ENCODE data around the gene AUTS2.

Gene AUTS2

DNA sequence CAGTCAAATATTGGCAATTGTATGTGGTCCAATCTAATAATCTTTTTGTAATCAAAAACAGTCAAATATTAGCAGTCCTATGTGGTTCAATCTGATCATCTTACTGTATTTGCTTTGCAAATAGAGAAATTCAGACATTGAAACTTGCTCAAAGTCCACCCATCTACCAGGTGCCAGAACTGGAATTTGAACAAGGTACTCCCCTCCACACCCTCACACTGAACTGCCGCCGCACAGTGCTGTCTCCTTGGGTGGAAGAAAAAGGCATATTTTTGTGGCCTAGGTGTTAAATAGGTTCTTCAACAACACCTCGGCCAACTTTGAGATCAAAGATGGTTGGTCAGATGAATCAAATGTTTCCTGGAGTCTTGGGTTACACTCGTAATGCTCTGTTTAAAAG, 989.5 kb downstream of the AUTS2 start (continued):
- TF ChIP-seq ZNF157 (tag by site-specific recombination; IDR thresholded peaks at IDR 0.05) = no peak

DNA sequence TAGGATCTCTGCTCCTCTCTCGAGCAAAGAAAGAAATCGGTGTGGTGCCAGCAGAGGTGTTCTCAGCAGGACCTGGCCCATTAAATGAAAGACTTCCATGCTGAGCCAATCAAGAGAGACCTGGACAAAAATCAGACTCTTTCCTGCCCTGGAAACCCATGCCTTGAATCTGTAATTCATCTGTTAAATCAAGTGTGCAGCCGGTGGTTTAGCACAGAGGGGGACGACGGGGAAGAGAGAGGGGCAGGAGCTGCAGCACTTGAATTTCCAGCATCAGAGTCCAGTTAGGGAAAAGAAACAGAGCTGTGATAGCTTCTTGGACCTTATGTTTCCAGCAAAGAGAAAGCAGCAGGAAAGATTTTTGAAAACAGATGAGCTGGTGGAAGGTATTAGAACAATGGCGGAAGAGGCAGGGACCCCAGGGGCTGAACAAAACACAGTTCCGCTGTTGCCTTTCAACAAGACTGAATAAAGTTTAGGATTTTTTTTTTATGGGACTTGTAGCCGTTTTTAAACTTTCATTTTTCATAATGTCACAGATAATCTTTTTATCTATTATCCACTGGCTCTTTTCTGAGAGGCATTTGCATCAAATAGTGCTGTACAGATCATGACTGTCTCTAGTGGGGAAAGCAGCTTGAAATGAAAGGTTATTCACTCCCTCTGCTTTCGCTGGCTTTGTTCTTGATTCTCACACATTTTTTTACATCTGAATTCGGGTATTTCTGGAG, 990.1 kb downstream of the AUTS2 start:
- Histone ChIP-seq H3K36me3 (ENCODE audit: control insufficient read depth in 2 of 2, insufficient read depth in 1 of 2, low read length in 2 of 2) (no peaks in the 10 kb centered on the region), H3K4me1 (ENCODE audit: control insufficient read depth, insufficient read depth, low read length) (peaks cover 11% of the 10 kb centered on the region), H3K27ac (ENCODE audit: extremely low read depth, low read depth, low read length) (no peak overlapping the region), H3K4me3 (ENCODE audit: low read depth, low read length) (no peak overlapping the region), H3K9me3 (ENCODE audit: control insufficient read depth, insufficient read depth, low read depth, low read length) (no peaks in the 10 kb centered on the region)
- POLR2A ChIA-PET = no interaction called here
- no peak for TF ChIP-seq ZNF121 (tag by site-specific recombination; IDR thresholded peaks at IDR 0.05)
- peak; percentile 55 for TF ChIP-seq ZIC2 (tag by site-specific recombination; IDR thresholded peaks at IDR 0.05)
- CTCF ChIA-PET = interaction anchor here (0.7 kb wide), 1 partner anchor 87 kb away, joined by 4 read pairs; no protein-coding TSS in a partner anchor

DNA sequence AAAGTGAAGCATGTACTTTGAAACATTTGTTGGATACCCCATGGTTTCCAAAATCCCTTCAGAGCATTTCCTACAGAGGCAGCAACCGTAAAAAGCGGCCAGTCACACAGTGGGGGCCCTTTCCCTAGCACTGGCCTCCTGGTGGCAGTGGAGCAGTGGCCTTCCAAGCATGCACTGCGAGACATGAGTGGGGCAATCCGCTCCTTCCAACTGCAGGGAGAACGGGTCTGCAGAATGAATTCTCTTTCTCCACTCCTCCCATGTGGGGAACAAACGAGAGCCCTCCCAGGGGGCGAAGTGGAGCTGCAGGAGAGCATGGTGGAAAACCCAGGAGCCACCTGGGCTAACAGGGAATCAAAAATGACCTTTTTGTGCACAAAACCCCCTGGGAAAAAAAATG, 990.7 kb downstream of the AUTS2 start:
- CTCF ChIA-PET = interaction anchor here (0.7 kb wide), 1 partner anchor 86 kb away, joined by 4 read pairs; no protein-coding TSS in a partner anchor

DNA sequence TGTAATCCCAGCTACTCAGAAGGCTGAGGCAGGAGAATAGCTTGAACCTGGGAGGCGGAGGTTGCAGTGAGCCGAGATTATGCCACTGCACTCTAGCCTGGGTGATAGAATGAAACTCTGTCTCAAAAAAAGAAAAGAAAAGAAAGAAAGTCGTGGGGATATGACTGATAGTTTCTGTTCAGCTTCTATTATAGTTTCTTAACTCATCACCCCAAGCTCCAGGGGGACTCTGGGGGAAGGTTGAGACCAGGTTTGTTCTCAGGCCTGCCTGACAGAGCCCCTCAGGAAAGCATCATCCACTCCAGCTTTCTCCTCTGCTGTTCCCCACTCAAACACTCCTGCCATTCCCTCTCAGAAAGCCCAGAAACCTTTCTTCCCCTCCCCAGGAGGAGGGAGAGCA, 991.3 kb downstream of the AUTS2 start:
- no peaks in the 10 kb centered on the region; the same call in 1 of the 2 replicates for H3K4me1 ChIP-seq (ENCODE audit: control insufficient read depth, insufficient read depth, low read length)
- no peak for TF ChIP-seq TCF7L2 (IDR thresholded peaks at IDR 0.05; ENCODE audit: borderline replicate concordance, low read depth, low read length)
- no peak for TF ChIP-seq ZNF248 (tag by site-specific recombination; IDR thresholded peaks at IDR 0.05)
- no peak for TF ChIP-seq ZNF626 (tag by site-specific recombination; IDR thresholded peaks at IDR 0.05)
- no peaks in the 10 kb centered on the region for H3K36me3 ChIP-seq (ENCODE audit: control insufficient read depth in 2 of 2, insufficient read depth in 1 of 2, low read length in 2 of 2)
- ChIA-PET POLR2A (no interaction called here), CTCF (no interaction called here)
- H3K27ac ChIP-seq (ENCODE audit: extremely low read depth, low read depth, low read length) = no peak overlapping the region
- H3K4me3 ChIP-seq (ENCODE audit: low read depth, low read length) = no peak overlapping the region
- H3K9me3 ChIP-seq (ENCODE audit: control insufficient read depth, insufficient read depth, low read depth, low read length) = no peaks in the 10 kb centered on the region

More for the DNA sequence above, 990.7 kb downstream of the AUTS2 start:
- Histone ChIP-seq H3K4me3 (ENCODE audit: low read depth, low read length) (no peak overlapping the region), H3K36me3 (ENCODE audit: control insufficient read depth in 2 of 2, insufficient read depth in 1 of 2, low read length in 2 of 2) (no peaks in the 10 kb centered on the region), H3K4me1 (ENCODE audit: control insufficient read depth, insufficient read depth, low read length) (peaks cover 4% of the 10 kb centered on the region), H3K9me3 (ENCODE audit: control insufficient read depth, insufficient read depth, low read depth, low read length) (no peaks in the 10 kb centered on the region), H3K27ac (ENCODE audit: extremely low read depth, low read depth, low read length) (no peak overlapping the region)
- TF ChIP-seq ZNF239 (tag by site-specific recombination; IDR thresholded peaks at IDR 0.05) (no peak), GLIS1 (tag by site-specific recombination; IDR thresholded peaks at IDR 0.05) (peak; percentile 72), ZIC2 (tag by site-specific recombination; IDR thresholded peaks at IDR 0.05) (peak; percentile 91)
- TF ChIP-seq, protein P1, sequence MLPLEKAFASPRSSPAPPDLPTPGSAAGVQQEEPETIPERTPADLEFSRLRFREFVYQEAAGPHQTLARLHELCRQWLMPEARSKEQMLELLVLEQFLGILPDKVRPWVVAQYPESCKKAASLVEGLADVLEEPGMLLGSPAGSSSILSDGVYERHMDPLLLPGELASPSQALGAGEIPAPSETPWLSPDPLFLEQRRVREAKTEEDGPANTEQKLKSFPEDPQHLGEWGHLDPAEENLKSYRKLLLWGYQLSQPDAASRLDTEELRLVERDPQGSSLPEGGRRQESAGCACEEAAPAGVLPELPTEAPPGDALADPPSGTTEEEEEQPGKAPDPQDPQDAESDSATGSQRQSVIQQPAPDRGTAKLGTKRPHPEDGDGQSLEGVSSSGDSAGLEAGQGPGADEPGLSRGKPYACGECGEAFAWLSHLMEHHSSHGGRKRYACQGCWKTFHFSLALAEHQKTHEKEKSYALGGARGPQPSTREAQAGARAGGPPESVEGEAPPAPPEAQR (tag by site-specific recombination; IDR thresholded peaks at IDR 0.05) = no peak
- POLR2A ChIA-PET = no interaction called here

DNA sequence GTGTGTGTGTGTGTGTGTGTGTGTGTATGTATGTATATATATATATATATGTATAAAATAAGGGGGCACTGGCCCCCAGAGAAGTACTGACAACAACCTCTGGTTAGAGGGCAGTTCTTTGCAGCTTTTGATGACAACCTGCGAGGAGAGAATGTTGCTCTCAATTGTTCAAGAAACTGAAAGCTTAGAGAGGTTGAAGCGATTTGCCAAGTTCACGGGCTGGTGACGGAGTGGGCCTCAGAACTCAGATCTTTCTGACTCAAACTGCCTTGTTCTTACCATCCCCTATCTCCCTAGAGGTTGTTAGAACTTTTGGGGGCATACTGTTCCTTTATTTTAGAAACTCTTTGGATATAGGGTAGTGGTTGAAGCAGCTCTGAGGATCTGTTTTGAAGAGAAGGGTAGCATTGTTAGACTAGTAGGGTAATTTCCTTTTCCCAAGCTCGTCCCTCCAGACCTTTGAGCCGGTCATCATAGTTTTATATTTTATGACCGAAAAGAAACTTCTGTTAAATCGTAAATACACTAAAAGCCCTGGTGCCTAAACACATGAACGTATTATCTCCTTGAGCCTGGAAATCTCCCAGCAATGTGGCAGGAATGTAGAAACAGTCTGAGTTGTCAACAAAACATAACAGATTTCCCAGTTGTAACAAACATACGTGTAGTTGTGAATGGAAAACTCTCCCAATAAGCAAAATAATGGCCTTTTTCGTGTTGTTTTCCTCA, 992.0 kb downstream of the AUTS2 start:
- Histone ChIP-seq H3K27ac (ENCODE audit: extremely low read depth, low read depth, low read length) (no peak overlapping the region), H3K4me1 (ENCODE audit: control insufficient read depth, insufficient read depth, low read length) (no peaks in the 10 kb centered on the region; the same call in 1 of the 2 replicates), H3K36me3 (ENCODE audit: control insufficient read depth in 2 of 2, insufficient read depth in 1 of 2, low read length in 2 of 2) (no peaks in the 10 kb centered on the region), H3K9me3 (ENCODE audit: control insufficient read depth, insufficient read depth, low read depth, low read length) (no peaks in the 10 kb centered on the region), H3K4me3 (ENCODE audit: low read depth, low read length) (no peak overlapping the region)
- POLR2A ChIA-PET = no interaction called here
- CTCF ChIA-PET = interaction anchor here (1.2 kb wide), 1 partner anchor 108 kb away, joined by 3 read pairs; no protein-coding TSS in a partner anchor
- TF ChIP-seq ZNF624 (tag by site-specific recombination; IDR thresholded peaks at IDR 0.05) = no peak
- TF ChIP-seq, protein P2, sequence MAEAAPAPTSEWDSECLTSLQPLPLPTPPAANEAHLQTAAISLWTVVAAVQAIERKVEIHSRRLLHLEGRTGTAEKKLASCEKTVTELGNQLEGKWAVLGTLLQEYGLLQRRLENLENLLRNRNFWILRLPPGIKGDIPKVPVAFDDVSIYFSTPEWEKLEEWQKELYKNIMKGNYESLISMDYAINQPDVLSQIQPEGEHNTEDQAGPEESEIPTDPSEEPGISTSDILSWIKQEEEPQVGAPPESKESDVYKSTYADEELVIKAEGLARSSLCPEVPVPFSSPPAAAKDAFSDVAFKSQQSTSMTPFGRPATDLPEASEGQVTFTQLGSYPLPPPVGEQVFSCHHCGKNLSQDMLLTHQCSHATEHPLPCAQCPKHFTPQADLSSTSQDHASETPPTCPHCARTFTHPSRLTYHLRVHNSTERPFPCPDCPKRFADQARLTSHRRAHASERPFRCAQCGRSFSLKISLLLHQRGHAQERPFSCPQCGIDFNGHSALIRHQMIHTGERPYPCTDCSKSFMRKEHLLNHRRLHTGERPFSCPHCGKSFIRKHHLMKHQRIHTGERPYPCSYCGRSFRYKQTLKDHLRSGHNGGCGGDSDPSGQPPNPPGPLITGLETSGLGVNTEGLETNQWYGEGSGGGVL (tag by site-specific recombination; IDR thresholded peaks at IDR 0.05) = no peak
- no peak for TF ChIP-seq ZNF785 (tag by site-specific recombination; IDR thresholded peaks at IDR 0.05)
- TF ChIP-seq ZNF596 (tag by site-specific recombination; IDR thresholded peaks at IDR 0.05) = no peak
- no peak for TF ChIP-seq ZBTB7A (tag by site-specific recombination; IDR thresholded peaks at IDR 0.05; ENCODE audit: low read depth)
- no peak for TF ChIP-seq ZNF146 (tag by site-specific recombination; IDR thresholded peaks at IDR 0.05)
- no peak for TF ChIP-seq ZNF555 (tag by site-specific recombination; conservative IDR thresholded peaks at IDR 0.05)
- TF ChIP-seq ZNF155 (tag by site-specific recombination; IDR thresholded peaks at IDR 0.05) = no peak
- TF ChIP-seq ZNF548 (tag by site-specific recombination; IDR thresholded peaks at IDR 0.05) = no peak
- no peak for TF ChIP-seq ZNF416 (tag by site-specific recombination; IDR thresholded peaks at IDR 0.05)
- no peak for TF ChIP-seq ZSCAN30 (tag by site-specific recombination; IDR thresholded peaks at IDR 0.05)
- TF ChIP-seq ZNF211 (tag by site-specific recombination; IDR thresholded peaks at IDR 0.05; ENCODE audit: low read depth) = no peak
- no peak for TF ChIP-seq ZNF114 (tag by site-specific recombination; IDR thresholded peaks at IDR 0.05)
- TF ChIP-seq ZNF561 (tag by site-specific recombination; IDR thresholded peaks at IDR 0.05; ENCODE audit: borderline replicate concordance) = no peak
